Fibroblast of skin of scalp (primary cell): ENCODE measurements around the gene DDX23.

ENCODE experiments used
- DNase-seq: peaks from one replicate; pipeline ENCODE4 v3.0.0-alpha.2; 2013

The DDX23 gene

GRCh38 chr12:48822711-48823110 is 29.3 kb downstream of the DDX23 start:
- DNase-seq, result no peak

GRCh38 chr12:48822139-48822538 is 29.8 kb downstream of the DDX23 start:
- DNase-seq, result no peak

GRCh38 chr12:48819986-48820725 is 31.8 kb downstream of the DDX23 start:
- no peak for DNase-seq

GRCh38 chr12:48818831-48819590 is 33.0 kb downstream of the DDX23 start:
- DNase-seq, result no peak

- peak; percentile 53 for DNase-seq
Measured at GRCh38 chr12:48817873-48818830, 33.8 kb downstream of the DDX23 start, which contains the start of gene CACNB3. Gene CACNB3, plus strand, starts transcription at chr12:48818496. Its CDS starts 434 bp downstream, at chr12:48818930.

- no peak for DNase-seq
Measured at GRCh38 chr12:48816143-48816854, 35.7 kb downstream of the DDX23 start.

- peak; percentile 86 for DNase-seq
Measured at GRCh38 chr12:48815126-48816110, 36.5 kb downstream of the DDX23 start.

GRCh38 chr12:48814262-48815125 is 37.5 kb downstream of the DDX23 start:
- peak; percentile 79 for DNase-seq

GRCh38 chr12:48813465-48814261 is 38.3 kb downstream of the DDX23 start:
- no peak for DNase-seq

GRCh38 chr12:48812389-48812788 is 39.6 kb downstream of the DDX23 start:
- DNase-seq, result no peak

GRCh38 chr12:48811437-48812090 is 40.4 kb downstream of the DDX23 start:
- no peak for DNase-seq

- DNase-seq, result peak; percentile 79
Measured at GRCh38 chr12:48810903-48811431, 41.0 kb downstream of the DDX23 start.

GRCh38 chr12:48807981-48808380 is 44.0 kb downstream of the DDX23 start:
- no peak for DNase-seq

GRCh38 chr12:48803675-48804074 is 48.3 kb downstream of the DDX23 start:
- no peak for DNase-seq

- no peak for DNase-seq
Measured at GRCh38 chr12:48800971-48801370, 51.0 kb downstream of the DDX23 start.

GRCh38 chr12:48800457-48800856 is 51.5 kb downstream of the DDX23 start:
- DNase-seq, result no peak

GRCh38 chr12:48796976-48797375 is 55.0 kb downstream of the DDX23 start:
- no peak for DNase-seq
